ENCODE measurements around the gene ABCF1. TPM values are rescaled to one million over a fixed set of nuclear protein-coding genes. Genes with fewer than 3 reads are reported as not detected.

ABCF1 gene
- total and polyA plus RNA-seq, 2 of the 8 experiments (the other 6 are each of a cell fraction or from before 2014, with no cell fraction given) = 48.8 to 123 TPM

GRCh38 chr6:30554404-30554803, 16.8 kb upstream of the ABCF1 start (continued):
- no peak for TF ChIP-seq CHD7 (IDR thresholded peaks at IDR 0.05; ENCODE audit: insufficient replicate concordance, low read length)
- TF ChIP-seq POU5F1 (IDR thresholded peaks at IDR 0.05; ENCODE audit: low read depth, low read length) = no peak
- TF ChIP-seq GABPA (IDR thresholded peaks at IDR 0.05; ENCODE audit: borderline replicate concordance, insufficient read depth, low read length) = no peak
- TF ChIP-seq, protein P1, sequence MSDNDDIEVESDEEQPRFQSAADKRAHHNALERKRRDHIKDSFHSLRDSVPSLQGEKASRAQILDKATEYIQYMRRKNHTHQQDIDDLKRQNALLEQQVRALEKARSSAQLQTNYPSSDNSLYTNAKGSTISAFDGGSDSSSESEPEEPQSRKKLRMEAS (IDR thresholded peaks at IDR 0.05) = no peak
- TF ChIP-seq CEBPB (IDR thresholded peaks at IDR 0.05; ENCODE audit: low read depth, low read length) = no peak
- no peak for TF ChIP-seq KDM1A (IDR thresholded peaks at IDR 0.05; ENCODE audit: borderline replicate concordance, low read length)
- TF ChIP-seq RNF2 (IDR thresholded peaks at IDR 0.05; ENCODE audit: borderline replicate concordance, low read depth, low read length, missing control alignments, poor library complexity, severe bottlenecking) = no peak
- no peak for TF ChIP-seq GTF2F1 (IDR thresholded peaks at IDR 0.05; ENCODE audit: borderline replicate concordance, low read depth, low read length)
